Left ventricle myocardium inferior (tissue), 1 donor: ENCODE results near the gene USP21. TPM values are rescaled to one million over a fixed set of nuclear protein-coding genes. Genes with fewer than 3 reads are reported as not detected.

Source experiments
- DNase-seq: peaks from one replicate; pipeline ENCODE4 v3.0.0-alpha.2; 2020
- H3K27ac ChIP-seq: fragments of 200-600 bp; replicated peaks from 2 replicates; pipeline ENCODE4 v1.8.0; 2021
- H3K27me3 ChIP-seq: fragments of 200-600 bp; 2 replicates; pipeline ENCODE4 v1.8.0; 2021; ENCODE audit warnings: low read depth
- H3K36me3 ChIP-seq: fragments of 200-600 bp; 2 replicates; pipeline ENCODE4 v1.8.0; 2021
- H3K4me1 ChIP-seq: fragments of 200-600 bp; 2 replicates; pipeline ENCODE4 v1.8.0; 2021
- H3K4me3 ChIP-seq: fragments of 200-600 bp; 2 replicates; pipeline ENCODE4 v1.8.0; 2021; ENCODE audit warnings: mild to moderate bottlenecking, moderate library complexity
- H3K9me3 ChIP-seq: fragments of 200-600 bp; replicated peaks from 2 replicates; pipeline ENCODE4 v1.8.0; 2021
- intact Hi-C: fragments of 100-400 bp; cut with micrococcal nuclease; formaldehyde crosslinking; loops from one replicate; pipeline ENCODE4 v1.11.0; 2022
- total RNA-seq: library from RNA; stranded (reverse); fragmentation: NEBNext Ultra II Directional; extraction: Animal tissue kit (Norgen Biotek cat#: 25700); gene quantifications from one replicate; pipeline ENCODE4 v1.2.1, GENCODE V29; 2021
- TF ChIP-seq, protein P1 (sequence below): fragments of 200-600 bp; IDR thresholded peaks from 2 replicates; pipeline ENCODE4 v1.8.0; 2021; ENCODE audit warnings: antibody characterized with exemption, mild to moderate bottlenecking, borderline replicate concordance
- donor health status: DM: no; HTN: yes; CAD: no; lungs with severe emphysema.

USP21 gene
- total RNA-seq, 1 donor from 2014 or later = 20.0 TPM

DNA sequence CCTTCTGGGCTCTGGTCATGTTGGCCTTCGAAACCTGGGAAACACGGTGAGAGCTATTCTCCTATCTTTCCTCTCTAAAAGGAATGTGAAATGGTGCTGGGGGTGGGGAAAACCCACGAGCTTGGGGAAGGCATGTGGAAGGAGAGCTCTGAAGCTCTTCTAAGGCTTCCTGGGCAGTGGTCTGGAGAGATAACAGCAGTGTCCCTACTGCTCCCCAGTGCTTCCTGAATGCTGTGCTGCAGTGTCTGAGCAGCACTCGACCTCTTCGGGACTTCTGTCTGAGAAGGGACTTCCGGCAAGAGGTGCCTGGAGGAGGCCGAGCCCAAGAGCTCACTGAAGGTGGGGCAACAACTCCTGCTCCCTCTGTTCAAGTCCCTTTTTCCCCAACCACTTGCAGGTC, 2.8 kb downstream of the USP21 start:
- TF ChIP-seq, protein P1, sequence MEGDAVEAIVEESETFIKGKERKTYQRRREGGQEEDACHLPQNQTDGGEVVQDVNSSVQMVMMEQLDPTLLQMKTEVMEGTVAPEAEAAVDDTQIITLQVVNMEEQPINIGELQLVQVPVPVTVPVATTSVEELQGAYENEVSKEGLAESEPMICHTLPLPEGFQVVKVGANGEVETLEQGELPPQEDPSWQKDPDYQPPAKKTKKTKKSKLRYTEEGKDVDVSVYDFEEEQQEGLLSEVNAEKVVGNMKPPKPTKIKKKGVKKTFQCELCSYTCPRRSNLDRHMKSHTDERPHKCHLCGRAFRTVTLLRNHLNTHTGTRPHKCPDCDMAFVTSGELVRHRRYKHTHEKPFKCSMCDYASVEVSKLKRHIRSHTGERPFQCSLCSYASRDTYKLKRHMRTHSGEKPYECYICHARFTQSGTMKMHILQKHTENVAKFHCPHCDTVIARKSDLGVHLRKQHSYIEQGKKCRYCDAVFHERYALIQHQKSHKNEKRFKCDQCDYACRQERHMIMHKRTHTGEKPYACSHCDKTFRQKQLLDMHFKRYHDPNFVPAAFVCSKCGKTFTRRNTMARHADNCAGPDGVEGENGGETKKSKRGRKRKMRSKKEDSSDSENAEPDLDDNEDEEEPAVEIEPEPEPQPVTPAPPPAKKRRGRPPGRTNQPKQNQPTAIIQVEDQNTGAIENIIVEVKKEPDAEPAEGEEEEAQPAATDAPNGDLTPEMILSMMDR = no peak
- H3K4me1 ChIP-seq = peaks cover 58% of the 10 kb centered on the region
- no peak overlapping the region for H3K27ac ChIP-seq
- peaks cover 40% of the 10 kb centered on the region for H3K36me3 ChIP-seq
- H3K9me3 ChIP-seq = no peaks in the 10 kb centered on the region
- intact Hi-C loops = no loop called here
- DNase-seq = no peak
- H3K4me3 ChIP-seq = no peak overlapping the region
- H3K27me3 ChIP-seq = no peaks in the 10 kb centered on the region

DNA sequence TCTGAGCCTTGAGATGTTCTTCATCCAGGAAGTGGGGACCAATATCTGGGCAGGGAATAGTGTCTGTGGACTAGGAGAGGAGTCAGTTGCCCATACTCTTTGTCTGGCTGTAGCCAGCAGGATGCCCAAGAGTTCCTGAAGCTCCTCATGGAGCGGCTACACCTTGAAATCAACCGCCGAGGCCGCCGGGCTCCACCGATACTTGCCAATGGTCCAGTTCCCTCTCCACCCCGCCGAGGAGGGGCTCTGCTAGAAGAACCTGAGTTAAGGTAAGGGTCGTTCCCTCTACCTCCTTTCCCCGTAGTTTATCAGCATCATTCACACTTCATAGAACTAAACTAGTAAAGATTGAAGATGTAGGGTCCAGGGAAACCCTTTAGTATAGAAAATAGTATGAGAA, 3.5 kb downstream of the USP21 start:
- TF ChIP-seq, protein P1 = no peak
- Histone ChIP-seq H3K27ac (no peak overlapping the region), H3K4me1 (peaks cover 66% of the 10 kb centered on the region), H3K36me3 (peaks cover 33% of the 10 kb centered on the region), H3K9me3 (no peaks in the 10 kb centered on the region), H3K4me3 (no peak overlapping the region), H3K27me3 (no peaks in the 10 kb centered on the region)
- no peak for DNase-seq
- intact Hi-C loops = no loop called here

- Histone ChIP-seq H3K27ac (no peak overlapping the region), H3K27me3 (no peaks in the 10 kb centered on the region), H3K9me3 (no peaks in the 10 kb centered on the region), H3K4me3 (no peak overlapping the region), H3K36me3 (peaks cover 25% of the 10 kb centered on the region), H3K4me1 (peaks cover 64% of the 10 kb centered on the region)
- no peak for DNase-seq
- intact Hi-C loops = no loop called here
- TF ChIP-seq, protein P1 = no peak
Observed at GRCh38 chr1:161163793-161164192, 4.5 kb downstream of the USP21 start.

DNA sequence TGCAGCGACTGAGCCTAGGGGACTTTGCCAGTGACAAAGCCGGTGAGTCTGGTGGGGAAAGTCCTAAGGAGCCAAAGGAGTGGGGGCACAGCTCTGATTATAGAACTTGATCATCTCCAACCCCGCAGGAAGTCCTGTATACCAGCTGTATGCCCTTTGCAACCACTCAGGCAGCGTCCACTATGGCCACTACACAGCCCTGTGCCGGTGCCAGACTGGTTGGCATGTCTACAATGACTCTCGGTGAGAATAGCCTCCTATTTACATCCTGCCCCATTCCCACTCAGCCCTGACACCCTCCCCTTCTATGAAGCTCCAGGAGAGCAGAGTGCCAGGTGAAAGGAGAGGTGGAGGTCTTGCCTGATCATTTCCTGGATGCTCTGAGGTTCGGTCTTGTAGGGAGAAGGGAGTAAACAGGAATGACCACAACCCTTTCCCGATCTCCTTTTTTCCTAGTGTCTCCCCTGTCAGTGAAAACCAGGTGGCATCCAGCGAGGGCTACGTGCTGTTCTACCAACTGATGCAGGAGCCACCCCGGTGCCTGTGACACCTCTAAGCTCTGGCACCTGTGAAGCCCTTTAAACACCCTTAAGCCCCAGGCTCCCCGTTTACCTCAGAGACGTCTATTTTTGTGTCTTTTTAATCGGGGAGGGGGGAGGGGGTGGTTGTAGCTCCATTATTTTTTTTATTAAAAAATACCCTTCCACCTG, 5.8 kb downstream of the USP21 start:
- no peaks in the 10 kb centered on the region for H3K27me3 ChIP-seq
- no peak for DNase-seq
- no peaks in the 10 kb centered on the region for H3K9me3 ChIP-seq
- H3K4me1 ChIP-seq = peaks cover 53% of the 10 kb centered on the region
- H3K36me3 ChIP-seq = peaks cover 38% of the 10 kb centered on the region
- H3K4me3 ChIP-seq = peak overlapping the region; percentile 80
- H3K27ac ChIP-seq = peak overlapping the region; percentile 91
- TF ChIP-seq, protein P1 = no peak
- intact Hi-C loops = no loop called here

GRCh38 chr1:161165742-161166668, 6.7 kb downstream of the USP21 start, which contains the start of gene PPOX:
Gene PPOX, plus strand, starts transcription at chr1:161166426. Its CDS starts 422 bp downstream, at chr1:161166848.
- H3K9me3 ChIP-seq = no peaks in the 10 kb centered on the region
- H3K4me3 ChIP-seq = peak within 1 kb of the TSS; percentile 80
- TF ChIP-seq, protein P1 = peak; percentile 58
- peaks cover 47% of the 10 kb centered on the region for H3K36me3 ChIP-seq
- peak; percentile 95 for DNase-seq
- peaks cover 43% of the 10 kb centered on the region for H3K4me1 ChIP-seq
- H3K27ac ChIP-seq = peak within 1 kb of the TSS; percentile 91
- H3K27me3 ChIP-seq = no peaks in the 10 kb centered on the region
- intact Hi-C loops = no loop called here
